DMS 273 treated with DMSO at 0.1 percent for 48 hours (cell line): ENCODE results near the gene HEBP1.
"Not testable (repeated sequence)": the region's sequence is repeated elsewhere in the genome, so short reads cannot be mapped to it uniquely, and the experiment has no call there.

Experiments
- DNase-seq: peaks from one replicate; lab custom pipeline; 2025; lab: John Stamatoyannopoulos, UW

The HEBP1 gene, protein sequence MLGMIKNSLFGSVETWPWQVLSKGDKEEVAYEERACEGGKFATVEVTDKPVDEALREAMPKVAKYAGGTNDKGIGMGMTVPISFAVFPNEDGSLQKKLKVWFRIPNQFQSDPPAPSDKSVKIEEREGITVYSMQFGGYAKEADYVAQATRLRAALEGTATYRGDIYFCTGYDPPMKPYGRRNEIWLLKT

DNA sequence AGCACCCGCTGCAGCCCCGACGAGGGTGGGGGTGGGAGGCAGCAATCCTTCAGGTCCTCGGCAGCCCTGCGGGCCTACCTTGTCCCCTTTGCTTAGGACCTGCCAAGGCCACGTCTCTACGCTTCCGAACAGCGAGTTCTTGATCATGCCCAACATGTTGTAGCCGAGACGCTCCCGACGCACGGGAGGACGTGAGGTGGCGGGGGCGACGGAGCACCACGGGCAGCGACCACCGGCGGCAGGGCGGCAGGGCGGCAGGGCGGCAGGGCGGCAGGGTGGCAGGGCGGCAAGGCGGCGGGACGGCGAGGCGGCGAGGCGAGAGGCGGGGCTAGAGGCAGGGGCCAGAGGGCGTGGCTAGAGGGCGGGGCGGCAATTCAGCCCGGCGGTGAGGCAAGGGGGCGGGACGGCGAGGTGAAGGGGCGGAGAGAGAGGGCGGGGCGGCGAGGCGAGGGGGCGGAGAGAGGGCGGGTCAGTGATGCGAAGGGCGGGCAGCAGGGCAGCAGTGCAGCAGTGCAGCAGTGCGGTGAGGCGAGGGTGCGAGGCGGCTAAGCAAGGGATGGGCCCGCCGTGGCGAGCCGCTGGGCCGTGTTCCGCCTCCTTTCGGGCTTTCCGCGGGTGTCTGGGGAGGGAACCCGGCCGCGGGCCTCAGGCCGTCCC is at the start of gene HEBP1:
Gene HEBP1, minus strand, starts transcription at position 307 of the 657 bp plus-strand sequence. Its CDS starts 151 bp downstream, at position 156.
- DNase-seq, result peak; percentile 53

DNA sequence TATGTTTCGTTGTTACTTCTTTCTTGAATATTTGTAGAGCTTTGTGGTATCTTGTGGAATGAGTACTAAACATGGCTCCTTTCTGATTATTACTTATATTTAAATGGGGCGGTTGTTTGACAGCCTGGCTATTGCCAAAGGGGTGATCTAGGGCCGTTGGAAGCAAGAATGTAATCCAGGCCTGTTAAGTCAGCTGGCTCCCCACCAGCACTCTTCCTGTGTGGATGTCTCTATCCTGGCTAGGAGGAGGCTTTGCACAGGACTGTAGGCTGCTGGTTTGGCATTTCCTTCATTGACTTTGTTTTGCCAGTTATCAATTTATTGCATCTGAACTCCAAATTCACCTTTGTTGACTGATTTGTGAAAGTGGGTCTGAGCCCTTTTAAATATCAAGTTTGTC is 49.8 kb upstream of the HEBP1 start:
- no peak for DNase-seq

DNA sequence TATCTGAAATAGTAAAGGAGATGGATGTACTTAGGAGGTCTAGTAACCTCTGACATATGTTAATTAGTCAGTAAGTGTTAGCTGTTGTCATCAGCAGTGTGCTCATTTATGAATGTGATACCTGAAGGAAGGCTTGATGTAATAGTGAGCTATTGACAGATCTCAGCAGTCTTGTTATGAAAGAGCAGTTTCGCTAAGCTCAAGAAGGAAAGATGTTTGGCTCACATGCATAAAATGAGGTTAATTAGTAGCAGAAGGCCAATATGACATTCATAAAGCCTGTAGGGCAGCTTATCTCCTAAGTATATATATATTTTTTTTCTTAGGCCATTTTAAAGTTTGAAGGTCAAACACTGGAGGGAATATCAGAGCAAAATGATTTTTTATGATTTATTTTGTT is 46.9 kb upstream of the HEBP1 start:
- DNase-seq, result no peak

DNA sequence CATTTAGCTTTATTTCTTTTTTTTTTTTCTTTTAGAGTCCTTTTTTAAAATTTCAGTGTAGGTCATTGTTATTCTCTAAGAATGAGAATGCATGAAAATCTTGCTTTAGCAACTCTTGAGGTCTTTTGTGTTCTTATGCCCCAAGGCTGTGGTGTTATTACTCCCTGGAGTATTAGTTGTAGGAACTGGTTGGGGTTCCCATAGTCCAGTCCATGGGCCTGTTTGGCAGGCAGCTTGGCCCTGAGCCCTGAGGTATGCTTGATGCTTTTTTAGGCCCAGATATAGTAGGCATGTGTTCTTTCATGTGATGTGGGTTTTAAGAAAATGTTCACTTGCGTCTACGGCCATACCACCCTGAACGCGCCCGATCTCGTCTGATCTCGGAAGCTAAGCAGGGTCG is 45.8 kb upstream of the HEBP1 start:
- no peak for DNase-seq

DNA sequence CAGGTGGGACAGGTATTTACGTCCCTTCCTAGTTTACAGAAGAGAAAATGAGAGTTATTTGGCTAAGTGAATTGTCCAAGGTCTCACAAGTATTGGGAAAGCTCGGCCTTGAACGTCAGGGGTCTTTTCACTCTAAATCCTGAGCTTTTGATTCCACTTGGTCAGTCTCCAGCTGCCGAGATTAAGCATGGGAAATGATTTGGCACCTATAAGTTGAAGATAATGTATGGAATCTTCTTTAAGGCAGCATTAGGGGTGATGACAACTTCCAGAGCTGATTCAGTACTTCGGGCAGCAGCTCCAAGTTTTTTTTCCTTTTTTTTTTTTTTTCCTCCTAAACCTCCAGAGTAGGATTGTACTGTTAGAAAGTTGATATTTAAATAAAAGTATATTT is 44.8 kb upstream of the HEBP1 start:
- DNase-seq, result no peak

DNA sequence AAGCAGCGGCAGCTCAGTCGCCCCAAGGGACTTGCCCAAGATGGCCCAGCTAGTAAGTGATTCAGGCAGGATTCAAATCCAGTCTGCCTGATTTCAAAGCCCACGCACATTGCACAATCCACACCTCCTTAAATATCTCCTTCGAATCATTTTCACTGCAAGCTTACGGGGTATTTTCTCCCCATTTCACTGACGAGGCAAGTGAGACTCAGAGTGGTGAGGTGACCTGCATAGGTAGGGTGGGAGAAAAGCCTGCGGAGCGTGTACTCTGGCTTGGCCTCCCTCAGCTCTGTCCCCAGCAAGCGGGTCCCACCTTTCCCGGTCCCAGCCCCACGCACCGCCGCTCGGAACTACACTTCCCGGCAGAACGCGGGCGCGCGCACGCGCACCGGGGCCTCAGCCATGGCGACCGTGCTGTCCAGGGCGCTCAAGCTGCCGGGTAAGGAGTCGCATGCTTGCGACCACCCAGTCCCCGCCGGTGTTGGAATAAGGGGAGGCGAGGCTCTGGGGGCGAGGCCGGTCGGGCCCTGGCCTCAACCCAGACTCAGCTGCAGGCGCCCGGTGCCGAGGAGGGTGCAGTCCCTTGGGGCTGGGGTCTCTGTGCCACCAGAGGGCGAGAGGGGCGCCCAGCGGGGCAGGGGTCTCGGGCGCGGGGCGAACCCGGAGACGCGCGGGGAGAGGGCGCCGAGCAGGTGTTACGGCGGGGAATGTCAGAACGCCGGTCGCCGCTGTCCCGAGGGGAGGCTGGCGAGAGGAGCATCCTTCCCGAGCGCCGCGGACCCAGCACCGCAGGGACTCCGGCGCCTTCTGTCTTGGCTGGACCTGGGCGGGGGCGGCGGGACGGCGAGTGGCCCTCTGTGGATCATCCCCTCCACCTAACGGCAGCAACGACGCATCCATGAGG is 44.2 kb upstream of the HEBP1 start, which contains the start of gene FAM234B:
Gene FAM234B, plus strand, starts transcription at position 380 of the 904 bp plus-strand sequence. Its CDS starts 23 bp downstream, at position 403.
- DNase-seq, result no peak

DNA sequence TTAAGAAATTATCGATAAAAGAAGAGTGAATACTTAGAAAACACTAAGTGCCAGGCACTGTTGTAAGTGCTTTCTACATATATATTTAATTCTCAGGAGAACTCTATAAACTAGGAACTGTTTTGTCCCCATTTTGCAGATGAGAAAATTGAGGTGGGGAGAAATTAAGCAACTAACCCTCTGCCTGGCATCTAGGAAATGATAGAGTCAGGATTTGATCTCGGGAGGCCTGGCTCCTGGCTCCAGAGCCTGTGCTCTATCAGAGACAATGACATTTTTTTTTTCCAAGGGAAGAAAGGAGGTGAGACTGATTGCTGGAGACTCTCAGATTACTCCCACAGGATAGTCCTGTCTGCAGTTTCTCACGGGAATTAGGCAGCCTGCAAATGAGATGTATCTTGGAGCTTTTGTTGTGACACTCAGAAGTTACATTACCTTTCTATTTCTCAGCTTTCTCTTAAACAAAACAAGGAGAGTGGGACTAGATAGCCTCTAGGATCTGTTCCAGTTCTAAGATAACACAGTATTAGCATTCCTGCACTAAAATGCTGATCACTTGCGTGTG is 42.7 kb upstream of the HEBP1 start:
- no peak for DNase-seq

DNA sequence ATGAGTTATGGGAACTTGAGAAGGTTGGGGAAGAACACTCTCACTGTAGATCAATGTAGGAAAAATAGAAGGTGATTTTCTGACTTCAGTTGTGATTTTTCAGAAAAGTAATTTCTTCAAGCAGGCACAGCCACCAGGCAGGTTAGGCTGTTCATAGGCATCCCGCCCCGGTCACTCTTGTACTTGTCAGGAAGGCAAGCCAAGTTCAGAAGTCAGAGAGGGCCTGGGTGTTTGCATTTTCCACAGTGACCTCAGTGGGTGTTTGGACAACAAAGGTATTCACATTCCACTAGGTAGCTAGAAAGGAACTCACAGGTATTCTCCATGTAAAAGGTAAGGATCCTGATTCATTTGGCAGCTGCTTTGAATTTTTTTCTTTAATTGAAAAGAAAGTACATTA is 41.2 kb upstream of the HEBP1 start:
- DNase-seq, result no peak

DNA sequence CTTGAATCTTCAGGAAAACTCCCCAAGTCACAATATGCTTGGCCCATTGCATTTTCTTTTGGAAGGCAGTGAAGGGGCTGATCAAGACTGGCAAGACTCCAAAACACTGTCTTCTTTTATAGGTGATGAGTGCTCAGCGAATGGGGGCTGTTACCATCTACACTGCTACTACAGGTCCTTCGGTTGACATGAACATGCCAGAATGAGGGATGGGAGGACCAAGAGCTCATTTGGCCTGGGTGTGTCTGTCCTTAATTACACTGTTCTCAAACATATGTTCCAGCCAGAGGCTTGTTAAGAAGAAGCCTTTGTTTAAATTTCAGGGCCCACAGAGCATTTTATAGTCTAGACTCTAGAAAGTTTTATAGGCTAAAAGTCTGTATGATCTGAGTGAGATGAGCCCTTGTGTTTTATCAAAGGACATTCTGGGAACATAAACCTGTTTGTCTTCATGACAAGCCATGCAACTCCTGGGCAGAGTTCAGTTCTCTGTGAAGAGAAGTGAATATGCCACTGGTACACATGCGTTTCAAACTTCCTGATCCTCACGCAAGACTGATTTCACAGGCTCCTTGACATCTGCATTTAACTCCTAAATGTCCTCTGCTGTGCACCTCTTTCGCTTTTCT is 39.4 kb upstream of the HEBP1 start:
- DNase-seq, result no peak

DNA sequence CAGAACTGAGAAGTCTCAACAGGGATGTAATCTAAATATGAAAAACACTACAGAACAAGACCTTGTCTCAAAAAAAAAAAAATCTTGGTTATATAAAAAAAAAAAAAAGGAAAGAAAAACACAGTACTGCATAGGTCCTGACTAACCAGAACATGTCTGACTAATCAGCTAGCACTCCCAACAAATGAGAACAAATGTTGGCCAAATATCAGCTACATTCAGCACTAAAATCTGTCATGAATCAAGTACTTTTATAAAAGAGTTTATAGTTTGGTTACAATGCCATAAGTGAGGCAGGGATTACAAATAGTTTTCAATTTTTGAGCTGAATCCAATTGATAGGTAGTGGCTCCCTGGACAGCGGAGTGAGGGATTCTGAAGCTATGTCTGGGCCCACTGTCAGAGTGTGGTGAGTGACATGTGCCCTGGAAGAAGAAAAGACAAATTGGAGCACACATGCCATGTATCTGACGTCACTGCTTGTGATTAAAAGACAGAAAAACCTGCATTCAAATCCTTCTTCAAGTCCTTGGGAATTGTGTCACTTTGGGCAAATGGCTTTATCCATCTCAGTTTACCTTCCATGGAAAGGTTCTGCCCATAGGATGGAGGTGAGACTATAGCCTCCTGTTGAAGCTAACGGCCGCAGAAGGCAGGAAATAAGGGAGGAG is 38.6 kb upstream of the HEBP1 start:
- DNase-seq, result no peak

DNA sequence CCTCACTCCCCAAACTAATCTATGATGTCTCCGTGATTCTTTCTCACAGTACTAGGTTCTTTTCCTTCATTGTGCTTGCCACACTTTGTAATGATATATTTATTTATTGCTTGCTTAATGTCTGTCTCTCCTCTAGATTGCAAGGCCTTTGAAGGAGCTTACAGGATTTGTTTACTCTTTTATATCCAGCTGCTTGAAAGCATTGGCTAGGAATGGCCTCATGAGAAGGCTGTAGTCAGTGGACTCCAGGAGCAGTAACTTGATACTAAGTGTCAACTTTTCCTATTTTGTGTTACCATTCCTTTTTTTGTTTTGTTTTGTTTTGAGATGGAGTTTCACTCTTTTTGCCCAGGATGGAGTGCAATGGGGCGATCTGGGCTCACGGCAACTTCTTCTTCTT is 36.8 kb upstream of the HEBP1 start:
- DNase-seq, result no peak

DNA sequence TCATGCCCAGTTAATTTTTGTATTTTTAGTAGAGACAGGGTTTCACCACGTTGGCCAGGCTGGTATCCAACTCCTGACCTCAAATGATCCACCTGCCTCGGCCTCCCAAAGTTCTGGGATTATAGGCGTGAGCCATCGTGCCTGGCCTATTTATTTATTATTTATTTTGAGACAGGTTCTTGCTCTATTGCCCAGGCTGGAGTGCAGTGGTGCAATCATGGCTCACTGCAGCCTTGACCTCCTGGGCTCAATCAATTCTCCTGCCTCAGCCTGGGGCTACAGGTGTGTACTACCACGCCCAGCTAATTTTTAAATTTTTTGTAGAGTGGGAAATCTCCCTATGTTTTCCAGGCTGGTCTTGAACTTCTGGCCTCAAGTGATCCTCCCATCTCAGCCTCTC is 35.3 kb upstream of the HEBP1 start:
- DNase-seq, result not testable (repeated sequence)

DNA sequence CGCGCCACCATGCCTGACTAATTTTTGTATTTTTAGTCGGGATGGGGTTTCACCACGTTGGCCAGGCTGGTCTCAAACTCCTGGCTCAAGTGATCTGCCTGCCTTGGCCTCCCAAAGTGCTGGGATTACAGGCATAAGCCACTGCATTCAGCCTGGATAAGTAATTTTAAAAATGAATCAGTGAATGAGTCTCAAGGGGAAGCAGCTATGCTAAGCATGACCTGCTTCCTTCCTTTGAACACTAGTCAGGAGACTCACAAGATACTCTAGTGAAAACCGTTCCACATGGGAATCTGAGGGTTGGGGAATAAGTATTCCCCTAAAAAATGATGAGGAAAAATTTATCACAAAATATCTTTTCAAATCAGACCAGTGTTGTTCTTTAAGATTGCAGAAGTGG is 33.4 kb upstream of the HEBP1 start:
- DNase-seq, result no peak

DNA sequence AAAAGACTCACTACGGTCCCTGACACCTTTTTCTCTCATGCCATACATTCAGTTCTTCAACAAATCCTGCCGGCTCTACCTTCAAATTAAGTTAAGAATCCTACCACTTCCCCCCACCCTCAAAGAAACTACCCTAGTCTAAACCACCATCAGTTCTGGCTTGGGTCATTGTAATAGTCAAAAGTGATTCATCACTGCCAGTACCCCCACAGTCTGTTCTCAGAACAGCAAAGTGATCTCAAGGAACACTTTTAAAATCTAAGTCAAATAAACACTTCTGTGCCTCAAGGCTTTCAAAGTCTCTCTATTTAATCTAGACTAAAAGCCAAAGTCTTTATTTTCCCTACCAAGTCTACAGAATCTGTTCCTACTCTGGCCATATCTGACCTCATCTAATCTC is 32.1 kb upstream of the HEBP1 start:
- DNase-seq, result no peak

DNA sequence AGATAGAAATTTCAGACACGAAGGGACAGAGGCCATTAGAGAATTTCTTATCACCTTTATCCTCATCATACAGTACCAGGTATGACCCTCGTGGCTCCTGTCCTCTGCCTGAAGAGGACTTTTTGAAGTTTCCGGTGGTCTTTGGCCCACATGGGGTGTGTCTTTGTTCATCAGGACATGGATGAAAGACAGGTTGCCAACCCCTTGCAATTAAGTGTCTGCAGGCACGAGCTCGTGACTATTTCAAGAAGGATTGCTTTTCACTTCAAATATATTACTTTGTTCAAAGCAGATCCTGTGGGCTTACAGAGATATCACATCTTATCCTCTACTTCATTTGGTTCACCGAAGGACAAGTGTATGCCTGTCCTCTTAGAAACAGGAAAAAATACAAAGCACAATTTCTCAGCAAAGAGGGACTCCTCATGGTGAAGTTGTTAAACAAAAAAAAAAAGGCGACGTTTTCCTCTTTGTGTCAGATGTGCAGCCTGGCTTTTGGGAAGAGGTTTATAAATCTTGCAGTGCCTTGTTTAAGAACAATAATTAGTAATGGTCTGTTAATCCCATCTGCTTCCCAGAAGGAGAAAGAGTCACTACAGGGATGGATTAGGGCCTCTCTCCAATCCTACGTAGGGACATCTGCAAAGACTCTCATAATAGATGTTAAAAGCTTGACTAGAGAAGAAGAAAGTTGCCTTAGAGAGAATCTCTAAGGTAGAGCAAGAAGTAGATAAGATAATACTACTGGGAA is 30.7 kb upstream of the HEBP1 start:
- DNase-seq, result no peak

DNA sequence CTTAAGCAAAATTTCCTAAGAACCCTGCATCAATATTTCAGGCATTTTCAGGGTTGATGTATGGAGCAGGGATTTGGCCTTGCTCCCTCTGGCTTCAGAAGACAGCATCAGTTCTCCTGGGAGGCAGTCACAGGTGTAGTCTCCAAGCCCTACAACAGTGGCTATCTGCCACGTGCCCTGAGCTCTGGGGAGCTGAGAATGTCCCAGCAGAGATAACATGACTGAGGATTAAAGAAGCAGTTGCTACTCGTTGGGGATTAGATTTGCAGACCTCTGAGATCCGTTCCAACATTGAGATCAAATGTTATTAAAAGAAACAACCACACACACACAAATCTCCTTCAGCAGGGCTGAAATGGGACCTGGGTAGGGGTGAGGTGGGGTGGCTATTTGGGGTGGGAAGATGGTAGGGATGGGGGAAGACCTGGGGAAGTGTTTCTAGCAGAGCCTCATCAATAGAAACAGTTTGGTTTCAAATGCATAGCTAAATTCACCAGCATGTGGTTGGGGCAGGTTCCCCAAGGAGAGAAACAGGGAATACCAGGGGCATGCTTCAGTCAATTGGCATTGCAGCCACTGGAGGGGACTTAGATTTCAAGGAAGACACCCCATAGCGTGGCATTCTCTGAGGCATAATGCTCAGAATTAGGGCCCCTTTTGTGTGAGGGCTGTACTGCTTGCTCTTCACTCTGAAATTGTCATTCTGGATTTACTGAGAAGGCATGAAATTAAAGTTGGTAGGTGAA is 28.9 kb upstream of the HEBP1 start:
- no peak for DNase-seq

DNA sequence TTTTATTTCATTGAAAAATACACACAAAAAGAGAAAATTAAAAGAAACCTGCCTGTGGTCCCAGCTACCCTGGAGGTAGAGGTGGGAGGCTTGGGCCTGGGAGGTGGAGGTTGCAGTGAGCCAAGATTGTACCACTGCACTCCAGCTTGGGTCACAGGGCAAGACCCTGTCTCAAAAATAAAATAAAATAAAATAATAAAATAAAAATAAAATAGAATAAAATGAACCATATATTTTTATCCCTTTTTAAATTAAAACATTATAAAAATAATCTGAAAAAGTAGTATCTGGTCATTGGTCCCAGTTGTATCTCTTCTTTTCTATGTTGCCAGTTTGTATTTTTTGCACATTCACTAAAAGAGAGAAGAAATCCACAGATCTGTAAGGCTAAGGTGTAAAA is 27.4 kb upstream of the HEBP1 start:
- no peak for DNase-seq

DNA sequence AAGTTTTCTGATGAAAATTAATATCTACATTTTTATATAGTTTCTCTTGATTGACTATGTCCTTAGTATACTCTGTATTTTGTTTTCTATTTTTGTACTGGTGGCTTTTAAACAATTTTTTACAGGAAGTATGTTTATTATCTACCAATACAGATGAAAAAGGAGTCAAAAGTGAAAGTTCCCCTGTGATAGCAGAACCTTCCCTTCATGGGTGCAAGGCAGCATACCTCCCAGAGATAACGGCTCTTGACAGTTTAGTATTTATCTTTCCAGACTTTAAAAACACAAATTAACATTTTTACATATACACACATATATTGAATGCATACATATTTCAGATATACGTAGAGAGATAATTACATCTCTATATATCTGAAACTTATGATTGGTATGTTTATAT is 27.0 kb upstream of the HEBP1 start:
- DNase-seq, result no peak

DNA sequence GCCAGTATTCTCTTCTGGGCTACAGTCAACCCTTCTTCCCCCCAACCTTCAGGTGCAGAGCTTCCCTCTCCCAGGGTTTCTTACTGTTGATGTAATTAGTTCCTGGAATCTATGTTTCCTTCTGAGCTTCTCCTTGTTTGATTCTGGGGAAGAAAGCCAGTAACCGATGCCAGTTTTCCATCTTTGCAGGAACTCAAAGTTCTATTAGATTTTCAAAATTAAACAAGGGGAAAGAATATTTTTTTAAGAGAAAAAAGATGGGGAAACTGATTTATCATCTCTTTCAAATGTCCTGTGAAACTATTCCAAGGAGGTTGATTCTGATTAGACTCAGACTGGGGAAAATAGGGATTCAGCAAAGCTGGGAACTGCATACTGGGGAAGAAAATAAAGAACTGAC is 26.2 kb upstream of the HEBP1 start:
- DNase-seq, result no peak

DNA sequence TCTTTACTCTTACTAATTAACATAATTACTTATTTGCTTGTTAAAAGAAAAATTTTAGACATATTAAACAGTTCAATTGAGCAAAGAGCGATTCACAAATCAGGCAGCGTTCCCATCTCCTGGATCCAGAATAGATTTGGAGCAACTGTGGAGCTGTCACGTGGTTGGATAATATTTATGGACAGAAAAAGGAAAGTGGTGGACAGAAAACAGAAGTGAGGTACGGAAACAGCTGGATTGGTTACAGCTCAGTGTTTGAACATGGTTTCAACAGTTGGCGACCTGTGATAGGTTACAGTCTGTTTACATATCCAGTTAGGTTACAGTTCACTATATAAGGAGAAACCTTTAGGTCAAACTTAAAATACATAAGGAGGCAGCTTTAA is 24.5 kb upstream of the HEBP1 start:
- no peak for DNase-seq
